Keratinocyte (primary cell): Measurements from ENCODE around the gene NYAP2. TPM values are rescaled to one million over a fixed set of nuclear protein-coding genes. Genes with fewer than 3 reads are reported as not detected.

Experiments
- DNase-seq: peaks from one replicate; pipeline ENCODE4 v3.0.0-alpha.2; 2011; ENCODE audit warnings: low read depth, missing footprints, low spot score
- FAIRE-seq: peaks from 2 replicates; lab custom pipeline; 2011; peaks lifted over from hg19 to GRCh38; lab: Jason Lieb, UNC
- H2AFZ ChIP-seq: 2 replicates; pipeline ENCODE4 v1.6.0; 2012; ENCODE audit warnings: low read length, control low read depth, inconsistent platforms; ENCODE audit not compliant: control insufficient read depth
- H3K27ac ChIP-seq: 2 replicates; pipeline ENCODE4 v1.5.1; 2011; ENCODE audit warnings: low read length; ENCODE audit not compliant: control insufficient read depth, insufficient read depth
- H3K27me3 ChIP-seq: 3 replicates; pipeline ENCODE4 v1.6.0; 2011; ENCODE audit warnings: low read length; ENCODE audit not compliant: control insufficient read depth, insufficient read depth; ENCODE audit errors: extremely low read depth
- H3K36me3 ChIP-seq, 2 experiments: 2 replicates in 1 of 2; 3 replicates in 1 of 2; pipeline ENCODE4 v1.5.1; 2011; ENCODE audit warnings: low read length in 2 of 2, mild to moderate bottlenecking in 1 of 2; ENCODE audit not compliant: control insufficient read depth in 2 of 2, insufficient read depth in 2 of 2; ENCODE audit errors: extremely low read depth in 1 of 2
- H3K4me1 ChIP-seq: 3 replicates; pipeline ENCODE4 v1.5.1; 2011; ENCODE audit warnings: low read length; ENCODE audit not compliant: control insufficient read depth, insufficient read depth; ENCODE audit errors: extremely low read depth
- H3K4me2 ChIP-seq: 3 replicates; pipeline ENCODE4 v1.6.0; 2011; ENCODE audit warnings: low read depth, low read length; ENCODE audit not compliant: control insufficient read depth, insufficient read depth; ENCODE audit errors: extremely low read depth
- H3K4me3 ChIP-seq, 3 experiments: fragments of 200-600 bp in 1 of 3; sonication (generic) in 1 of 3; 2 replicates in 2 of 3; 3 replicates in 1 of 3; pipeline ENCODE4 v1.5.1; 2011 to 2016; ENCODE audit warnings: low read length in 3 of 3, mild to moderate bottlenecking in 3 of 3, control low read depth in 2 of 3, inconsistent platforms in 1 of 3, low read depth in 1 of 3, mixed read lengths in 1 of 3, mixed run types in 1 of 3, moderate library complexity in 1 of 3; ENCODE audit not compliant: control insufficient read depth in 2 of 3, insufficient read depth in 2 of 3; ENCODE audit errors: extremely low read depth in 1 of 3
- H3K79me2 ChIP-seq: 2 replicates; pipeline ENCODE4 v1.6.0; 2012; ENCODE audit warnings: low read length; ENCODE audit not compliant: control insufficient read depth, insufficient read depth
- H3K9ac ChIP-seq: 3 replicates; pipeline ENCODE4 v1.6.0; 2011; ENCODE audit warnings: low read length; ENCODE audit not compliant: control insufficient read depth, insufficient read depth; ENCODE audit errors: extremely low read depth
- H3K9me1 ChIP-seq: 3 replicates; pipeline ENCODE4 v1.6.0; 2011; ENCODE audit warnings: low read length; ENCODE audit not compliant: control insufficient read depth, insufficient read depth; ENCODE audit errors: extremely low read depth
- H3K9me3 ChIP-seq: 2 replicates; pipeline ENCODE4 v1.5.1; 2012; ENCODE audit warnings: low read depth, low read length; ENCODE audit not compliant: control insufficient read depth
- H4K20me1 ChIP-seq: 3 replicates; pipeline ENCODE4 v1.6.0; 2011; ENCODE audit warnings: low read length; ENCODE audit not compliant: control insufficient read depth, insufficient read depth; ENCODE audit errors: extremely low read depth
- CTCF ChIP-seq, 3 experiments: IDR thresholded peaks in 1 of 3; conservative IDR thresholded peaks in 1 of 3; optimal IDR thresholded peaks in 1 of 3; 2 replicates in 2 of 3; 3 replicates in 1 of 3; pipeline versions ENCODE3 to v1.5.1; 2011; ENCODE audit warnings: low read length in 3 of 3, mild to moderate bottlenecking in 3 of 3, moderate library complexity in 2 of 3, control low read depth in 1 of 3, inconsistent platforms in 1 of 3; ENCODE audit not compliant: insufficient read depth in 2 of 3; ENCODE audit errors: extremely low read depth in 1 of 3
- EZH2 ChIP-seq: IDR thresholded peaks from one replicate; pipeline ENCODE4 v1.6.1; 2012; ENCODE audit warnings: inconsistent platforms, mild to moderate bottlenecking, low read length, moderate library complexity
- dilution Hi-C: fragments of 300-500 bp; cut with MboI; formaldehyde crosslinking; loops from one replicate; pipeline ENCODE4 v1.7.0; 2020; ENCODE audit warnings: low sequenced_read_pairs; ENCODE audit not compliant: extremely low pct_ligation_motif_present
- polyA plus RNA-seq, 5 experiments: library from polyadenylated mRNA; depleted of rRNA in 3 of 5; stranded (reverse) in 3 of 5; stranded (forward) in 1 of 5; unstranded in 1 of 5; fragments of >200 nt; gene quantifications; 1 replicate in 1 of 5; 2 replicates in 3 of 5; 3 replicates in 1 of 5; pipeline versions ENCODE4 v1.2.1 to v1.2.3, GENCODE V29; 2011 to 2012; ENCODE audit warnings: missing spikeins in 2 of 5, low read depth in 1 of 5, low replicate concordance in 1 of 5

Gene NYAP2
- polyA plus RNA-seq, 1 donor (not counting 4 experiments of a cell fraction or from before 2014, with no cell fraction given): not detected

DNA sequence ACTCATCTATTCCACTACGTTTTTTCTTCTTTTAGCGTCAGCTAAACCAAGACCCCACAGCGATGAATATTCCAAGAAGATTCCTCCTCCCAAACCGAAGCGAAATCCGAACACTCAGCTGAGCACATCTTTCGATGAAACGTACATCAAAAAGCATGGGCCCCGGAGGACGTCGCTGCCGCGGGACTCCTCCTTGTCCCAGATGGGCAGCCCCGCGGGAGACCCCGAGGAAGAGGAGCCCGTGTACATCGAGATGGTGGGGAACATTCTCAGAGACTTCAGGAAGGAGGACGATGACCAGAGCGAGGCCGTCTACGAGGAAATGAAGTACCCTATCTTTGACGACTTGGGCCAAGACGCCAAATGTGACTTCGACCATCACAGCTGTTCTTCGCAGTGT is 182.4 kb downstream of the NYAP2 start:
- Histone ChIP-seq H3K27me3 (no peaks in the 10 kb centered on the region), H3K27ac (no peak overlapping the region), H2AFZ (no peak overlapping the region), H4K20me1 (no peaks in the 10 kb centered on the region), H3K4me2 (no peak overlapping the region), H3K4me1 (no peaks in the 10 kb centered on the region), H3K9me1 (no peaks in the 10 kb centered on the region), H3K9ac (no peak overlapping the region), H3K9me3 (no peaks in the 10 kb centered on the region), H3K36me3 (no peaks in the 10 kb centered on the region), H3K79me2 (no peaks in the 10 kb centered on the region), H3K4me3 (no peak overlapping the region)
- no peak for DNase-seq
- FAIRE-seq: no peak
- dilution Hi-C loops: no loop called here
- TF ChIP-seq CTCF (optimal IDR thresholded peaks at IDR 0.05 in 1 of 3, IDR thresholded peaks at IDR 0.05 in 1 of 3, conservative IDR thresholded peaks at IDR 0.05 in 1 of 3; ENCODE audit: extremely low read depth in 1 of 3, insufficient read depth in 2 of 3, low read length in 3 of 3) (no peak), EZH2 (no peak)

- dilution Hi-C loops: no loop called here
- TF ChIP-seq EZH2 (no peak), CTCF (optimal IDR thresholded peaks at IDR 0.05 in 1 of 3, IDR thresholded peaks at IDR 0.05 in 1 of 3, conservative IDR thresholded peaks at IDR 0.05 in 1 of 3; ENCODE audit: extremely low read depth in 1 of 3, insufficient read depth in 2 of 3, low read length in 3 of 3) (no peak)
These were observed 183.0 kb downstream of the NYAP2 start for GRCh38 chr2:225582355-225583116.

More at GRCh38 chr2:225582355-225583116, 183.0 kb downstream of the NYAP2 start:
- Histone ChIP-seq H3K27me3 (no peaks in the 10 kb centered on the region), H3K79me2 (no peaks in the 10 kb centered on the region), H3K4me3 (no peak overlapping the region), H3K36me3 (no peaks in the 10 kb centered on the region), H3K4me1 (no peaks in the 10 kb centered on the region), H3K27ac (no peak overlapping the region), H3K9ac (no peak overlapping the region), H3K9me1 (no peaks in the 10 kb centered on the region), H2AFZ (no peak overlapping the region), H3K4me2 (no peak overlapping the region), H3K9me3 (no peaks in the 10 kb centered on the region), H4K20me1 (no peaks in the 10 kb centered on the region)
- FAIRE-seq: no peak
- DNase-seq: no peak
